Astrocyte (in vitro differentiated cells and primary cell): ENCODE results near the gene EPS8. TPM values are rescaled to one million over a fixed set of nuclear protein-coding genes. Genes with fewer than 3 reads are reported as not detected.

Source experiments
- DNase-seq: peaks from one replicate; pipeline ENCODE4 v3.0.0-alpha.2; 2010; ENCODE audit warnings: low read depth
- FAIRE-seq: peaks from 2 replicates; lab custom pipeline; 2011; peaks lifted over from hg19 to GRCh38; lab: Jason Lieb, UNC
- H2AFZ ChIP-seq: 2 replicates; pipeline ENCODE4 v1.6.0; 2012; ENCODE audit warnings: low read depth, low read length, inconsistent platforms
- H3K27ac ChIP-seq: 2 replicates; pipeline ENCODE4 v1.5.1; 2011; ENCODE audit warnings: low read depth, low read length, inconsistent platforms
- H3K27me3 ChIP-seq: 2 replicates; pipeline ENCODE4 v1.6.0; 2011; ENCODE audit warnings: low read length, inconsistent platforms; ENCODE audit not compliant: insufficient read depth
- H3K36me3 ChIP-seq: 2 replicates; pipeline ENCODE4 v1.5.1; 2011; ENCODE audit warnings: low read length, inconsistent platforms; ENCODE audit not compliant: insufficient read depth
- H3K4me1 ChIP-seq: 2 replicates; pipeline ENCODE4 v1.5.1; 2011; ENCODE audit warnings: low read length, inconsistent platforms; ENCODE audit not compliant: insufficient read depth
- H3K4me2 ChIP-seq: 2 replicates; pipeline ENCODE4 v1.6.0; 2012; ENCODE audit warnings: low read length, inconsistent platforms
- H3K4me3 ChIP-seq: 2 replicates; pipeline ENCODE4 v1.5.1; 2011; ENCODE audit warnings: low read depth, mild to moderate bottlenecking, low read length, inconsistent platforms; ENCODE audit not compliant: insufficient read depth
- H3K79me2 ChIP-seq: 2 replicates; pipeline ENCODE4 v1.6.0; 2012; ENCODE audit warnings: mild to moderate bottlenecking, low read length, inconsistent platforms; ENCODE audit not compliant: insufficient read depth
- H3K9ac ChIP-seq: 2 replicates; pipeline ENCODE4 v1.6.0; 2012; ENCODE audit warnings: mild to moderate bottlenecking, low read length, inconsistent platforms
- H3K9me3 ChIP-seq: 2 replicates; pipeline ENCODE4 v1.5.1; 2012; ENCODE audit warnings: low read depth, mild to moderate bottlenecking, low read length, inconsistent platforms; ENCODE audit not compliant: insufficient read depth
- H4K20me1 ChIP-seq: 2 replicates; pipeline ENCODE4 v1.6.0; 2012; ENCODE audit warnings: low read length, inconsistent platforms; ENCODE audit not compliant: insufficient read depth
- H3K27ac Mint-ChIP-seq: one replicate; pipeline ENCODE4 v1.8.0; 2021; ENCODE audit warnings: mild to moderate bottlenecking, mixed read lengths; ENCODE audit not compliant: unreplicated experiment
- H3K27me3 Mint-ChIP-seq: one replicate; pipeline ENCODE4 v1.8.0; 2021; ENCODE audit warnings: low read depth, mixed read lengths; ENCODE audit not compliant: unreplicated experiment
- H3K36me3 Mint-ChIP-seq: one replicate; pipeline ENCODE4 v1.8.0; 2021; ENCODE audit warnings: low read depth, mixed read lengths; ENCODE audit not compliant: unreplicated experiment
- H3K4me1 Mint-ChIP-seq: one replicate; pipeline ENCODE4 v1.8.0; 2021; ENCODE audit warnings: low read depth, mixed read lengths; ENCODE audit not compliant: unreplicated experiment
- H3K4me3 Mint-ChIP-seq: one replicate; pipeline ENCODE4 v1.8.0; 2021; ENCODE audit warnings: mild to moderate bottlenecking, moderate library complexity, mixed read lengths; ENCODE audit not compliant: unreplicated experiment
- H3K9me3 Mint-ChIP-seq: one replicate; pipeline ENCODE4 v1.8.0; 2021; ENCODE audit warnings: mild to moderate bottlenecking, mixed read lengths; ENCODE audit not compliant: unreplicated experiment
- CTCF ChIP-seq: IDR thresholded peaks from 2 replicates; pipeline ENCODE4 v1.5.1; 2011; ENCODE audit warnings: low read depth, mild to moderate bottlenecking, inconsistent platforms, low read length, moderate library complexity; ENCODE audit not compliant: insufficient read depth
- EZH2 ChIP-seq: IDR thresholded peaks from 2 replicates; pipeline ENCODE4 v1.6.1; 2012; ENCODE audit warnings: mild to moderate bottlenecking, low read length, inconsistent platforms; ENCODE audit not compliant: insufficient read depth
- total RNA-seq: library from RNA; stranded (reverse); gene quantifications from 2 replicates; pipeline ENCODE4 v1.2.1, GENCODE V29; 2021

Gene EPS8
- total RNA-seq, 1 donor from 2014 or later: 31.8 TPM

- H3K9me3 ChIP-seq: no peaks in the 10 kb centered on the region
- H4K20me1 ChIP-seq: peaks cover 4% of the 10 kb centered on the region
- Mint-ChIP-seq H3K27me3 (no peaks in the 10 kb centered on the region), H3K27ac (no peak overlapping the region), H3K4me3 (no peak overlapping the region), H3K4me1 (peaks cover 33% of the 10 kb centered on the region), H3K9me3 (no peaks in the 10 kb centered on the region), H3K36me3 (no peaks in the 10 kb centered on the region)
- FAIRE-seq (no peak), DNase-seq (no peak)
- no peak overlapping the region for H3K4me3 ChIP-seq
- no peak overlapping the region for H3K4me2 ChIP-seq
- no peak overlapping the region for H2AFZ ChIP-seq
- peaks cover 38% of the 10 kb centered on the region for H3K4me1 ChIP-seq
- TF ChIP-seq EZH2: no peak
- TF ChIP-seq CTCF: no peak
- H3K79me2 ChIP-seq: peaks cover 92% of the 10 kb centered on the region
- H3K27me3 ChIP-seq: no peaks in the 10 kb centered on the region
- H3K27ac ChIP-seq: no peak overlapping the region
- H3K9ac ChIP-seq: no peak overlapping the region
- H3K36me3 ChIP-seq: no peaks in the 10 kb centered on the region
These were observed 12.7 kb downstream of the EPS8 start for GRCh38 chr12:15776532-15776931.

DNA sequence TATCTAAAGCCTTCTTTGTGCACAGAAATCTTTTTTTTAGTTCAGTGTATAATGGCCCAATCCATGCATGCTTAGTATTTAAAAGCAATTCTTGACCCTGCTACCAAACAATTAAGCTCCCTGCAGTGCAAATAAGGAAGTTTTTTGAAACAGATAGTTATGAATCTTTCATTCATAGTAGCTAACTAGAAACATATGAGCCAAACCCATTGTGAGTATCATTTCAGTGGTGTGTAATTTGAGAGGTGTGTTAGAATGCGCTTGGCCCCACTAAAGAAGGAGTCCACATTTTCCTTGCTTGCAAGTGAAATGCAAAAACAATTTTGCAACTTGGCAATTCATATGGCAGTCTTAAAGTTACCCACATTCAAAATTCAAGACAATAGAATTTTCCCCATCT lies 14.4 kb downstream of the EPS8 start:
- Histone ChIP-seq H3K27ac (no peak overlapping the region), H3K9me3 (no peaks in the 10 kb centered on the region), H2AFZ (no peak overlapping the region), H3K9ac (no peak overlapping the region), H3K4me3 (no peak overlapping the region), H3K4me2 (no peak overlapping the region), H3K4me1 (peaks cover 20% of the 10 kb centered on the region), H4K20me1 (peaks cover 4% of the 10 kb centered on the region), H3K36me3 (no peaks in the 10 kb centered on the region), H3K79me2 (peaks cover 96% of the 10 kb centered on the region), H3K27me3 (no peaks in the 10 kb centered on the region)
- Mint-ChIP-seq H3K27ac (no peak overlapping the region), H3K27me3 (no peaks in the 10 kb centered on the region), H3K36me3 (no peaks in the 10 kb centered on the region), H3K4me1 (peaks cover 32% of the 10 kb centered on the region), H3K4me3 (no peak overlapping the region), H3K9me3 (no peaks in the 10 kb centered on the region)
- no peak for FAIRE-seq
- peak; percentile 40 for DNase-seq
- TF ChIP-seq CTCF: no peak
- TF ChIP-seq EZH2: no peak

- Histone ChIP-seq H3K4me2 (no peak overlapping the region), H3K79me2 (peaks cover 95% of the 10 kb centered on the region), H3K4me3 (no peak overlapping the region), H3K27ac (no peak overlapping the region), H3K27me3 (no peaks in the 10 kb centered on the region), H2AFZ (no peak overlapping the region), H3K9me3 (no peaks in the 10 kb centered on the region), H4K20me1 (peaks cover 4% of the 10 kb centered on the region), H3K36me3 (no peaks in the 10 kb centered on the region), H3K9ac (no peak overlapping the region), H3K4me1 (peaks cover 3% of the 10 kb centered on the region)
- FAIRE-seq (no peak), DNase-seq (no peak)
- H3K27ac Mint-ChIP-seq: no peak overlapping the region
- no peaks in the 10 kb centered on the region for H3K9me3 Mint-ChIP-seq
- no peaks in the 10 kb centered on the region for H3K36me3 Mint-ChIP-seq
- H3K27me3 Mint-ChIP-seq: no peaks in the 10 kb centered on the region
- H3K4me1 Mint-ChIP-seq: peaks cover 25% of the 10 kb centered on the region
- TF ChIP-seq EZH2: no peak
- TF ChIP-seq CTCF: peak; percentile 49
- H3K4me3 Mint-ChIP-seq: no peak overlapping the region
These were observed 16.7 kb downstream of the EPS8 start for GRCh38 chr12:15772405-15773018.
